Femur (tissue), 1 donor: ENCODE results near the gene GTPBP6.

Experiments used
- DNase-seq: peaks from one replicate; pipeline ENCODE4 v3.0.0-alpha.2; 2017

GTPBP6 gene

GRCh38 chrX:318739-319578 lies at the start of gene GTPBP6:
TSS of gene GTPBP6 (minus strand) at chrX:318796. CDS start at chrX:318787, 9 bp downstream.
- peak; percentile 100 for DNase-seq

GRCh38 chrX:367866-368265 lies 49.3 kb upstream of the GTPBP6 start:
- no peak for DNase-seq

- no peak for DNase-seq
Observed at GRCh38 chrX:367349-367748, 48.8 kb upstream of the GTPBP6 start.

- no peak for DNase-seq
Observed at GRCh38 chrX:363621-364375, 45.2 kb upstream of the GTPBP6 start.

GRCh38 chrX:362937-363620 lies 44.5 kb upstream of the GTPBP6 start:
- DNase-seq, result no peak

GRCh38 chrX:362351-362750 lies 43.8 kb upstream of the GTPBP6 start:
- no peak for DNase-seq

- no peak for DNase-seq
Observed at GRCh38 chrX:361231-362145, 42.9 kb upstream of the GTPBP6 start.

GRCh38 chrX:360496-361150 lies 42.0 kb upstream of the GTPBP6 start:
- DNase-seq, result no peak

GRCh38 chrX:358651-359143 lies 40.1 kb upstream of the GTPBP6 start:
- no peak for DNase-seq

- DNase-seq, result no peak
Observed at GRCh38 chrX:357693-358471, 39.3 kb upstream of the GTPBP6 start.

- DNase-seq, result no peak
Observed at GRCh38 chrX:357035-357692, 38.6 kb upstream of the GTPBP6 start.

- DNase-seq, result no peak
Observed at GRCh38 chrX:356385-357034, 37.9 kb upstream of the GTPBP6 start.

- DNase-seq, result no peak
Observed at GRCh38 chrX:355329-356050, 36.9 kb upstream of the GTPBP6 start.

- DNase-seq, result no peak
Observed at GRCh38 chrX:353566-354535, 35.3 kb upstream of the GTPBP6 start.

- no peak for DNase-seq
Observed at GRCh38 chrX:352582-353314, 34.2 kb upstream of the GTPBP6 start.

GRCh38 chrX:352181-352580 lies 33.6 kb upstream of the GTPBP6 start:
- DNase-seq, result no peak

GRCh38 chrX:351736-352135 lies 33.1 kb upstream of the GTPBP6 start:
- no peak for DNase-seq
